Measurements from ENCODE around the gene CT45A10.
"Not testable (repeated sequence)": the region's sequence is repeated elsewhere in the genome, so short reads cannot be mapped to it uniquely, and the experiment has no call there.

The CT45A10 gene

GRCh38 chrX:135893294-135893817, at the start of gene CT45A10, which contains the start of gene SAGE1:
CT45A10 (minus strand) TSS chrX:135893444; CDS start chrX:135885344, 8,100 bp downstream.
SAGE1 (plus strand) TSS chrX:135893716; CDS start chrX:135896243, 2,527 bp downstream.
- DNase-seq, result no peak

DNA sequence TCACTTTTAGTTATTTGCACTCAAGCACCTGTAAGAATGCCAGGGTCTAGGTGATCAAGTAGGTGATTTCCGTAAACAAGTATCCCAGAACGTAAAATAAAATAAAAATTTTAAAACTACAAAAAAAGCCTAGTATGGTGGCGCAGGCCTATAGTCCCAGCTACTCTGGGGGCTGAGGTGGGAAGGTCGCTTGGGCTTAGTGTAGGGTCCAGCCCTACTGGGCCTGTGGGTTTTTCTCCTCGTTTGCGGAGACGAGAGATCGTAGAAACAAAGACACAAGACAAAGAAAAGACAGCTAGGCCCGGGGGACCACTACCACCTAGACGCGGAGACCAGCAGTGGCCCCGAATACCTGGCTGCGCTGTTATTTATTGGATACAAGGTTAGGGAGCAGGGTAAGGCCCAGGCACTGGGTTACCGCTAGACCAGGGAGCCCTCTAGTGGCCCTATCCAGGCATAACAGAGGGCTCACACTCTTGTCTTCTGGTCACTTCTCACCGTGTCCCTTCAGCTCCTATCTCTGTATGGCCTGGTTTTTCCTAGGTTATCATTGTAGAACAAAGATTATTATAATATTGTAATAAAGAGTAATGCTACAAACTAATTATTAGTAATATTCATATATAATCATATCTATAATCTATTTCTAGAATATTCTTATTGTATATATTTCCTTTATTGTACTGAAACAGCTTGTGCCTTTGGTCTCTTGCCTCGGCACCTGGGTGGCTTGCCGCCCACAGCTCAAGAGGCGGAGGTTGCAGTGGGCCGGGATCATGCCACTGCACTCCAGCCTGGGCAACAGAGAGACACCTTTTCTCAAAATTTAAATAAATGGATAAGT, 38.6 kb upstream of the CT45A10 start:
- DNase-seq, result no peak

GRCh38 chrX:135927897-135928296, 34.7 kb upstream of the CT45A10 start:
- no peak for DNase-seq

DNA sequence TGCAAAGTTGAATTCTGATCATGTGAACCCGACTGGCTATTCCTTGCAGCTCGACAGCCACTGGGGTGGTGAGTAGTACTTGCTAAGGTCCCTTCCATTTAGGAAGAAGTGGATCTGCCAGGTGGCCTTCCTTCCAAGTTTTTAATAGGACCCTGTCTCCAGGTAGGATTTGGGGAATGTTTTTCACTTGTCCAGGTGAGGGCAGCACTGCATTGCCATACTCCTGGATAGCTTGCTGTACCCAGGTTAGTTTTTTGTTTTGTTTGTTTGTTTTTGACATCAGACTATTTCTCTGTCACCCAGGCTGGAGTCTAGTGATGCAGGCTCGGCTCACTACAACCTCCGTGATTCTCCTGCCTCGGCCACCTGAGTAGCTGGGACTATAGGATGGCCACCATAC, 30.1 kb upstream of the CT45A10 start:
- no peak for DNase-seq

GRCh38 chrX:135920516-135920915, 27.3 kb upstream of the CT45A10 start:
- DNase-seq, result not testable (repeated sequence)

DNA sequence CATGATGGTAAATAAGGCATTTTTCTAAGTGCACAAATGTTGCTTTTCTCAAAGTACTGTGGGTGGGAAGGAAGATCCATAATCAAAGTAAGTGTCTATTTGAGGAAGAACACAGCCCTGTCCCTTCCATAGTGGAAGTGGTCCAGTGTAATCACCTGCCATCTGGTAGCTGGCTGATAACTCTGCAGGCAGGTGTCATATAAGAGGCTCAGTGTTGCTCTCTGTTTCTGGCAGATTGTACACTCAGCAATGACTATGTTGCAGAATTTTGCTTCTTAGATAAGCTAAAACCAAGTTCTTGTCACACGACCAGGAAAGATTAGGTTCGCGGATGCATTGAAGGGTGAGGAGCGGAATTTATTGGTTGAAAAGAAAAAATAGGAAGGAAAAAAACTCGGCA, 21.2 kb upstream of the CT45A10 start:
- no peak for DNase-seq

- no peak for DNase-seq
These were observed 17.0 kb upstream of the CT45A10 start for GRCh38 chrX:135910251-135910650.

DNA sequence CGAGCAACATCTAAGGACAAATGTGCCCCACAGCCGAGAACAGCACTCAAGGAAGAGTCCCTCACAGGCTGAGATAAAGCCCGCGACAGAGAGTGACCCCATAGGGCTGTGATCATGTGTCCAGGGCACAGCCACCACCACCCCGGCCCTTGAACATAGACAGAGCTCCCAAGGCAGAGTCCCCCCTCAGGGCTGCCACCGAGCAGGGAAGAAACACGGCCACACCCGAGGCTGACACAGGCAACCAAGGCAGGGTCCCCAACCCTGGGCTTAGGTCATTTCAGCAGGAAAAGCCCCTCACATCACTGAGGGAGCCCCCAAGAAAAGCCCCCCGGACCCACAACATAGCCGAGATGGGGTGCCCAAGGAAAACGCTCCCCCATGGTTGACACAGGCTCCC, 463 bp downstream of the CT45A10 start:
- DNase-seq, result no peak

GRCh38 chrX:135890087-135890585, 3.1 kb downstream of the CT45A10 start:
- DNase-seq, result no peak

- not testable (repeated sequence) for DNase-seq
These were observed 4.3 kb downstream of the CT45A10 start for GRCh38 chrX:135888976-135889375.

DNA sequence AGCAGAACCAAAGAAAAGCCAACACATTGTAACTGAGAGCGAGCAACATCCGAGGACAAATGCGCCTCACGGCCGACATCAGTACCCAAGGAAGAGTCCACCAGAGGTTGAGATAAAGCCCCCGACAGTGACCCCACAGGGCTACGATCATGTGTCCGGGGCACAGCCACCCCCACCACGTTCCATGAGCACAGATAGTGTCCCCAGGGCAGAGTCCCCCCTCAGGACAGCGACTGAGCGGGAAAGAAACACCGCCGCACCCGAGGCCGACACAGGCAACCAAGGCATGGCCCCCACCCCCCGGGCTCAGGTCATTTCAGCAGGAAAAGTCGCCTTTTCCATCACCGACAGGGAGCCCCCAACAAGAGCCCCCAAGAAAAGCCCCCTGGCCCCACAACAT, 5.0 kb downstream of the CT45A10 start:
- DNase-seq, result not testable (repeated sequence)

DNA sequence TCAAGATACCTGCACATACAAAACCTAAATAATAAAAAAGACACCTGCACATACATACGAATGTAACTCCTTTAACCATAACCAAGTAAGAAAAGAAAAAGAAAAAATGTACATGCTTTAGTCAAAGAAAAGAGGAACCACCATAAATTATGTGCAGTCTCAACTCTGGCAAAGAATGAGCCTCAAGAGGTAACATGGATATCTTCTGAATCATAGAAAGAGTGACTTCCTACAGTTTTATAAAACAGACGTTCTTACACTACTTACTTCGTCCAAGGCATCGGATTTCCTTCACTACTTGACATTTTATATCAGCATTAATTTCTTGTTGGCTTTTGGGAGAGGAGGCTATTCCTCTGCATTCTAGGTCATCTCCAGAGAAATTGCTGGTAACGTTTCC, 10.5 kb downstream of the CT45A10 start:
- not testable (repeated sequence) for DNase-seq

GRCh38 chrX:135871712-135872111, 21.5 kb downstream of the CT45A10 start, which contains the start of gene CT45A9:
CT45A9 (minus strand) TSS chrX:135871812; CDS start chrX:135868061, 3,751 bp downstream.
- not testable (repeated sequence) for DNase-seq

DNA sequence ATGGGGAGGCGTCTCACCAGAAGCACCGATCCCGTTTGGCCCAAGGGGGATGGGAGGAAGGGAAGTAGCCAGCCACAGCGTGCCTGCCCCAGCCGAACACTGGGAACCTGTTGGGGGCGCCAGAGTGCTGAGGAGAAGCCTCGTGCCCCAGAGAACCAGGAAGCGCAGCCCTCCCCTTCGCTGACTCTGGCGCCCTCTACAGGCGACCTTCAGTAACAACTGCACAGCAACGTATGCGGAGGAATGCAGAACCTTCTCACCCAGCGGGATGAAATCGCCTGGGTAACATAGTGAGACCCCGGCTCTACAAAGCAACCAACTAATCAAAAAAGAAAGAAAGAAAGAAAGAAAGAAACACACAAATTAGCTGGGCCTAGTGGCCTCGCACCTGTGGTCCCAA, 38.8 kb downstream of the CT45A10 start, which contains the start of gene CT45A8:
Gene CT45A8, minus strand, starts transcription at position 101 of the 400 bp plus-strand sequence. CDS start 3,755 bp downstream, outside the sequence.
- not testable (repeated sequence) for DNase-seq

GRCh38 chrX:135837180-135837579, 56.1 kb downstream of the CT45A10 start, which contains the start of gene CT45A7:
CT45A7 (minus strand) TSS chrX:135837280; CDS start chrX:135833533, 3,747 bp downstream.
- DNase-seq, result not testable (repeated sequence)
